ENCODE results near the gene APOM. TPM values are rescaled to one million over a fixed set of nuclear protein-coding genes. Genes with fewer than 3 reads are reported as not detected.

APOM gene
- total RNA-seq, 2 experiments from 2014 or later = 3.2 to 5.1 TPM

DNA sequence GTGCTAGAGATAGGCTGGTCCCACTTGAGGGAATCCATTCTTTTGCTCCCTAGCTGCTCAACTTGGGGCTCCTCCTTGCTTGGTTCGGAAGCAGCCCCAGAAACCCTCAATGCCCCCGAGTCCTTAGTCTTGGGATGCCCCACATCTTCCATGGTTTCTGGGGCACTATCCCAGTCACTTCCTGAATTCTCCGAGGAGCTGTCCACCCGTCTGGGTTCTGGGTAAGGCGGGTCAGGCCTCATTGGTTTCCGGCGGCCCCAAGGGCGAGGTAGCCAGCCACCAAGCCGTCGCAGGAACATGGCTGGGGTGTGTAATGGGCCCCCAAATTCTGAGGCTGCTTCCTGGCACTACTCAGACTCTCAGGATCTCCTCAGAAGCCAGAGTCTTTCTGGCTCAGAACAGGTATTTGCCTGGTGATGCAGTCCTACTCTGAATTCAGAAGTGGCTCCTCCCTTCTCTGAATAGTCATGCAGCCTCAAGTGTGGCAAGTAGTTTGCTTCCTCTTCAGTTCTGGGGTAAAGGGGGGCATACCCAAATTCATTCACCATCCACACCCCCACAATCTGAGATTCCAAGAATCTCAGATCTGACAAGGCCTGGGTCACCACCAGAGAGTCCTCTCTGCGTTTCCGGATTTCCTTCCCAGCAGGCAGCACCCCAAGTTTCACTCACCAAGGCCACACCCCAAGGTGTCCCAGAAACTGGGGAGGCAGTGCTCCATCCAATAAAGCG, 4.1 kb downstream of the APOM start:
- Mint-ChIP-seq H3K27me3 (ENCODE audit: low read depth) (no peaks in the 10 kb centered on the region), H3K4me3 (peak overlapping the region; percentile 91), H3K9me3 (ENCODE audit: insufficient read depth) (no peaks in the 10 kb centered on the region), H3K4me1 (ENCODE audit: low read depth) (peaks cover 90% of the 10 kb centered on the region), H3K27ac (peak overlapping the region; percentile 88), H3K36me3 (ENCODE audit: low read depth) (peaks cover 87% of the 10 kb centered on the region)
- POLR2A ChIA-PET = interaction anchor here (0.9 to 2.6 kb wide), 7 partner anchors 7 to 118 kb away, joined by 3 to 34 read pairs (median 6); partner anchors contain the start of genes ABHD16A, BAG6, CLIC1 and DDX39B
- peak; percentile 43 for ATAC-seq
- CTCF ChIA-PET = interaction anchor here (0.8 to 2.6 kb wide), 3 partner anchors 61 to 80 kb away, joined by 3 to 6 read pairs (median 3); partner anchors contain the start of gene MSH5
- DNase-seq = peak; percentile 61

DNA sequence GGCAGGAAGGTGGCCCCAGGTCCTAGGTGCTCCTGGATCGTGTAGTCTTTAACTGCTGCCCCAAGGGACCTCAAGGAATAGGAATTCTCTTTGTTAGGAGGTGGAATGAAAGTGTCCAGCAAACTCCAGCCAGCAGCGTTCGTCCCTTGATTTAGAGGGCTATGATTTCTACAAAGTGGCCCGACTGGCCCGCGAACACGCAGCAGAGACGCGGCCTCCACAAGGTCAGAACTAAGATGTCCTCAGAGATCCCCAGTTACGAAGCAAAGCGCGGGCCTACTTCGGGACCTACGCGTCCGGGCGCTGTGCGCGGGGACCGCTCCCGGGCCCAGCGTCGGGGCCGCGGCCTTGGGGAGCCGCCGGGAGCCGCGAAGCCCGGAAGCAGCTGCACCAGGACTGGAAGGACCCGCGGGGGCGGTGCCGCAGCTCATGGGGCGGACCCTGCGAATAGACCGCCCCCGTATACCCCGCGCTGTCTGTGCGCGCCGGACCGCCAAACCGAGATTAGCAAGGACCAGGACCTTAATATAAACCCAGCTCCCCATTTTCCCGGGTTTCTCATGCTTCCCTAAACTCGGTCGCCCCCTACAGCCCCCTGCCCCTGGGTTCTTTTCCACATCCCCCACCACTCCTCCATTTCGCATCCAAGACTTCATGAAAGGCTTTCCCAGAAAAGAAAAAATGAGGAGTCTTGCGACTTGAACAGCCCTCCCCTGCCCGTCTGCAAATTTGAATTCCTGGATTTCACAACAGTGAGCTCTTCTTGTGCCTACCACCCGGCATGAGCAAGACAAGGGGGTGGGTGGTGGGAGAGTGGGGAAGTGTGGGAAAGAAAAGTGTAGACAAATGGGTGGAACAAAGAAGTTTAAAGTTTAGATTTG, 4.9 kb downstream of the APOM start, which contains the start of gene C6orf47:
C6orf47 (minus strand) TSS at position 398 of the 881 bp plus-strand sequence. CDS start 831 bp downstream, outside the sequence.
- H3K9me3 Mint-ChIP-seq (ENCODE audit: insufficient read depth) = no peaks in the 10 kb centered on the region
- H3K36me3 Mint-ChIP-seq (ENCODE audit: low read depth) = peaks cover 82% of the 10 kb centered on the region
- POLR2A ChIA-PET = interaction anchor here (0.6 to 2.6 kb wide), 14 partner anchors 8 to 959 kb away, joined by 3 to 34 read pairs (median 3); partner anchors contain the start of genes ABHD16A, BAG6, CLIC1 and DDX39B
- H3K27ac Mint-ChIP-seq = peak within 1 kb of the TSS; percentile 88
- H3K4me3 Mint-ChIP-seq = peak within 1 kb of the TSS; percentile 91
- peaks cover 85% of the 10 kb centered on the region for H3K4me1 Mint-ChIP-seq (ENCODE audit: low read depth)
- DNase-seq (peak; percentile 85), ATAC-seq (peak; percentile 74)
- CTCF ChIA-PET = interaction anchor here (0.8 to 2.6 kb wide), 6 partner anchors 8 to 262 kb away, joined by 3 to 6 read pairs (median 4); partner anchors contain the start of genes BAG6 and MSH5
- no peaks in the 10 kb centered on the region for H3K27me3 Mint-ChIP-seq (ENCODE audit: low read depth)

- ChIA-PET POLR2A (interaction anchor here (0.6 to 2.6 kb wide), 11 partner anchors 9 to 960 kb away, joined by 3 to 34 read pairs (median 4); partner anchors contain the start of genes ABHD16A, BAG6, CLIC1 and DDX39B), CTCF (interaction anchor here (1.0 to 2.6 kb wide), 5 partner anchors 8 to 262 kb away, joined by 3 to 6 read pairs (median 4); partner anchors contain the start of gene BAG6)
- H3K36me3 Mint-ChIP-seq (ENCODE audit: low read depth) = peaks cover 81% of the 10 kb centered on the region
- peak overlapping the region; percentile 86 for H3K27ac Mint-ChIP-seq
- H3K4me3 Mint-ChIP-seq = peak overlapping the region; percentile 91
- H3K4me1 Mint-ChIP-seq (ENCODE audit: low read depth) = peaks cover 80% of the 10 kb centered on the region
- no peak for ATAC-seq
- H3K9me3 Mint-ChIP-seq (ENCODE audit: insufficient read depth) = no peaks in the 10 kb centered on the region
- no peak for DNase-seq
- H3K27me3 Mint-ChIP-seq (ENCODE audit: low read depth) = no peaks in the 10 kb centered on the region
These were observed 5.8 kb downstream of the APOM start for GRCh38 chr6:31661262-31662123.

DNA sequence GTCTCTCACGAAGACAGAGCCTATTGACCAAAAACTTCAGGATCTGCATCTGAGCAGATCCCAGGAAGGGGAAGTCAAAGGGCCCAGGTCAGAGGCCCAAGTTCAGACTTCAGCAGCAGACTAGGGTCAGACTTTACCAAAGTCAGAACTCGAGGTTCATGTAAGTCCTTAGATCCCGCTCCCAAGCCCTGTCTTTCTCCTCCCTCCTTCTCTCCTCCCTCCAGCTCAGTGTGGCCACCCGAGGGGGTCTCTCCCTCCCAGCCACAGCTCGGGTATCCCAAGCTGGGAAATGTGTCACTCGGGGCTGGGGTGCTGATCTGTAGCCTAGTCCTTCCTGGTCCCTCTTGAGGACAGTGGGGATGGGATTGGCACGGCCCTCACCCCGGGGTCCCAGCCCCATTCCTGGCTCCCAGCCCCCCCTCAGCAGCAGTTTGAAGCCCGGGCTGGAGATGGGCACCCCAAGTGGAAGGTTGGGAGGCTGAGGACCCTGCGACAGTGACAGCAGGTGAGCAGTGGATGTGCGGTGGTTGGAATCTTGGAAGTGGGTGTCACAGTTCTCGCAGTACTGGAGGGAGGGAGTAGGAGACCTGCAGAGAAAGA, 6.5 kb downstream of the APOM start:
- Mint-ChIP-seq H3K4me1 (ENCODE audit: low read depth) (peaks cover 80% of the 10 kb centered on the region), H3K4me3 (peak overlapping the region; percentile 55), H3K36me3 (ENCODE audit: low read depth) (peaks cover 81% of the 10 kb centered on the region), H3K27ac (peak overlapping the region; percentile 58), H3K9me3 (ENCODE audit: insufficient read depth) (no peaks in the 10 kb centered on the region), H3K27me3 (ENCODE audit: low read depth) (no peaks in the 10 kb centered on the region)
- CTCF ChIA-PET = interaction anchor here (1.1 to 4.5 kb wide), 5 partner anchors 9 to 261 kb away, joined by 3 to 34 read pairs (median 6); partner anchors contain the start of gene BAG6
- ATAC-seq (no peak), DNase-seq (no peak)
- POLR2A ChIA-PET = interaction anchor here (2.3 to 2.6 kb wide), 2 partner anchors 10 to 76 kb away, joined by 15 to 34 read pairs; partner anchors contain the start of genes BAG6, CLIC1 and MSH5

GRCh38 chr6:31663126-31663960, 7.6 kb downstream of the APOM start:
- Mint-ChIP-seq H3K36me3 (ENCODE audit: low read depth) (peaks cover 81% of the 10 kb centered on the region), H3K4me3 (peak overlapping the region; percentile 96), H3K27me3 (ENCODE audit: low read depth) (no peaks in the 10 kb centered on the region), H3K4me1 (ENCODE audit: low read depth) (peaks cover 80% of the 10 kb centered on the region), H3K27ac (peak overlapping the region; percentile 95), H3K9me3 (ENCODE audit: insufficient read depth) (no peaks in the 10 kb centered on the region)
- ATAC-seq = no peak
- no peak for DNase-seq
- ChIA-PET CTCF (interaction anchor here (0.7 to 4.5 kb wide), 7 partner anchors 11 to 289 kb away, joined by 3 to 34 read pairs (median 4); partner anchors contain the start of genes ATP6V1G2, BAG6 and LTB), POLR2A (interaction anchor here (0.6 to 4.5 kb wide), 7 partner anchors 9 to 163 kb away, joined by 3 to 109 read pairs (median 14); partner anchors contain the start of genes APOM, BAG6, DDX39B and HSPA1B)

GRCh38 chr6:31663961-31664789, 8.5 kb downstream of the APOM start:
- ChIA-PET POLR2A (interaction anchor here (0.7 to 4.5 kb wide), 21 partner anchors 8 to 1307 kb away, joined by 3 to 109 read pairs (median 5); partner anchors contain the start of genes APOM, BAG6, DDX39B and HSPA1A), CTCF (interaction anchor here (0.8 to 4.5 kb wide), 12 partner anchors 11 to 288 kb away, joined by 3 to 34 read pairs (median 4); partner anchors contain the start of genes ATP6V1G2, BAG6, HSPA1B and LTB)
- Mint-ChIP-seq H3K27me3 (ENCODE audit: low read depth) (no peaks in the 10 kb centered on the region), H3K4me1 (ENCODE audit: low read depth) (peaks cover 79% of the 10 kb centered on the region), H3K4me3 (peak overlapping the region; percentile 96), H3K36me3 (ENCODE audit: low read depth) (peaks cover 81% of the 10 kb centered on the region), H3K9me3 (ENCODE audit: insufficient read depth) (no peaks in the 10 kb centered on the region), H3K27ac (peak overlapping the region; percentile 95)
- DNase-seq = no peak
- no peak for ATAC-seq

- DNase-seq = peak; percentile 96
- Mint-ChIP-seq H3K27ac (peak within 1 kb of the TSS; percentile 95), H3K4me3 (peak within 1 kb of the TSS; percentile 96), H3K36me3 (ENCODE audit: low read depth) (peaks cover 82% of the 10 kb centered on the region), H3K27me3 (ENCODE audit: low read depth) (no peaks in the 10 kb centered on the region), H3K9me3 (ENCODE audit: insufficient read depth) (no peaks in the 10 kb centered on the region), H3K4me1 (ENCODE audit: low read depth) (peaks cover 77% of the 10 kb centered on the region)
- CTCF ChIA-PET = interaction anchor here (0.8 to 4.5 kb wide), 8 partner anchors 12 to 163 kb away, joined by 3 to 34 read pairs (median 4); partner anchors contain the start of genes ATP6V1G2, BAG6, HSPA1B and NFKBIL1
- POLR2A ChIA-PET = interaction anchor here (0.7 to 4.5 kb wide), 22 partner anchors 11 to 1307 kb away, joined by 3 to 109 read pairs (median 6); partner anchors contain the start of genes ABHD16A, APOM, BAG6 and DDX39B
- ATAC-seq = peak; percentile 34
These were observed 9.3 kb downstream of the APOM start, which contains the start of gene GPANK1 for GRCh38 chr6:31664790-31665500. GPANK1 (minus strand) TSS chr6:31664997; CDS start chr6:31664478, 519 bp downstream.

All from activated CD8-positive, alpha-beta T cell treated with anti-CD3 and anti-CD28 coated beads, Interleukin-2, amount 10 ng/mL, durations not matched to agents 7 days and 5 days (primary cell).